Choroid plexus epithelial cell (primary cell): Measurements from ENCODE around the gene FXR2.

Experiments
- DNase-seq: peaks from one replicate; pipeline ENCODE4 v3.0.0-alpha.2; 2010; ENCODE audit warnings: low read depth
- H3K4me3 ChIP-seq: 2 replicates; pipeline ENCODE4 v1.5.1; 2011; ENCODE audit warnings: low read depth, mild to moderate bottlenecking, control low read depth, low read length, moderate library complexity
- CTCF ChIP-seq: conservative IDR thresholded peaks from 2 replicates; pipeline ENCODE4 v1.5.1; 2011; ENCODE audit warnings: low read depth, mild to moderate bottlenecking, control low read depth, inconsistent platforms, low read length, moderate library complexity

FXR2 gene

DNA sequence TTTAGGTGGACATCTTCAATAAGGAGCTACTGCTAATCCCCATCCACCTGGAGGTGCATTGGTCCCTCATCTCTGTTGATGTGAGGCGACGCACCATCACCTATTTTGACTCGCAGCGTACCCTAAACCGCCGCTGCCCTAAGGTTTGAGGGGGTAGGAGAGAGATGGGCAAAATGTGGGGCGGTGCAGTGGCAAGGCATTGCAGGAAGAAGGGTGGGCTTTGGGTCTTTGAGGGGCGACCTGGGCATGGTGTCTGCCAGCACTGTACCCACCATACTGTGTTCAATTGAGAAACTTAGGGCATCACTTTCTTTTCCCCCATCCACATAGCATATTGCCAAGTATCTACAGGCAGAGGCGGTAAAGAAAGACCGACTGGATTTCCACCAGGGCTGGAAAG is 44.3 kb downstream of the FXR2 start:
- no peak for DNase-seq
- H3K4me3 ChIP-seq = no peak overlapping the region
- no peak for TF ChIP-seq CTCF

GRCh38 chr17:7569571-7569970 is 45.1 kb downstream of the FXR2 start:
- DNase-seq = no peak
- no peak overlapping the region for H3K4me3 ChIP-seq
- TF ChIP-seq CTCF = no peak

DNA sequence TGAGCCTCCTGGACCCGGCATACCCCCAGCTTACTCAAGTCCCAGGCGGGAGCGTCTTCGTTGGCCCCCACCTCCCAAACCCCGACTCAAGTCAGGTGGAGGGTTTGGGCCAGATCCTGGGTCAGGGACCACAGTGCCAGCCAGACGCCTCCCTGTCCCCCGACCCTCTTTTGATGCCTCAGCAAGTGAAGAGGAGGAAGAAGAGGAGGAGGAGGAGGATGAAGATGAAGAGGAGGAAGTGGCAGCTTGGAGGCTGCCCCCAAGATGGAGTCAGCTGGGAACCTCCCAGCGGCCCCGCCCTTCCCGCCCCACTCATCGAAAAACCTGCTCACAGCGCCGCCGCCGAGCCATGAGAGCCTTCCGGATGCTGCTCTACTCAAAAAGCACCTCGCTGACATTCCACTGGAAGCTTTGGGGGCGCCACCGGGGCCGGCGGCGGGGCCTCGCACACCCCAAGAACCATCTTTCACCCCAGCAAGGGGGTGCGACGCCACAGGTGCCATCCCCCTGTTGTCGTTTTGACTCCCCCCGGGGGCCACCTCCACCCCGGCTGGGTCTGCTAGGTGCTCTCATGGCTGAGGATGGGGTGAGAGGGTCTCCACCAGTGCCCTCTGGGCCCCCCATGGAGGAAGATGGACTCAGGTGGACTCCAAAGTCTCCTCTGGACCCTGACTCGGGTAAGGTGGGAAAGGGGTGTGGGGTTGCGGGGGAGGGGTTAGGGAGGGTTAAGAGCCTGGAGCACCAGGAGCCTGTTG is 51.4 kb downstream of the FXR2 start:
- no peak for TF ChIP-seq CTCF
- H3K4me3 ChIP-seq = peak overlapping the region; percentile 8
- no peak for DNase-seq

DNA sequence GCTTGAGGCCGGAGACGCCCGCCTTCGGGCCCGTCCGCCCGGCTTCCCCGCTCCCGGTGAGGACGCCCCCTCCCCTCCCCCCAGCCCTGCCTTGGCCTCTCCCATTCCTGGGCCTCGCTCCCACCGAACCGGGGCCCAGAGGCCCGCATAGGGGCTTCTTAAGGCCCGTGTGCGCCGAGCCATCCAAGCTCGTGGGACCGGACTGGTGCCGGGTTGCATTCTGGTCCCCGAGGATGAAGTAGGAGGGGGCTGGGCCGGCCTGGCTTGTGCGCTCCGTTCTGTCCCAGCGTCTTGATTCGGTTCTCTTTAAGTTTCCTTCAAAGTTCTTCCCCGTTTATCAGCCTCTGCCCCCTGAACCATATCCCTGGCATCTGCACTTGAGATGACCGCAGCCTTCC is 52.5 kb downstream of the FXR2 start:
- H3K4me3 ChIP-seq = peak overlapping the region; percentile 84
- peak; percentile 14 for DNase-seq
- TF ChIP-seq CTCF = no peak

- peak within 1 kb of the TSS; percentile 84 for H3K4me3 ChIP-seq
- no peak for TF ChIP-seq CTCF
- peak; percentile 91 for DNase-seq
Observed at GRCh38 chr17:7561589-7562207, 53.0 kb downstream of the FXR2 start, which contains the start of gene SENP3. SENP3 (plus strand) TSS chr17:7561919; CDS start chr17:7563077, 1,158 bp downstream.

DNA sequence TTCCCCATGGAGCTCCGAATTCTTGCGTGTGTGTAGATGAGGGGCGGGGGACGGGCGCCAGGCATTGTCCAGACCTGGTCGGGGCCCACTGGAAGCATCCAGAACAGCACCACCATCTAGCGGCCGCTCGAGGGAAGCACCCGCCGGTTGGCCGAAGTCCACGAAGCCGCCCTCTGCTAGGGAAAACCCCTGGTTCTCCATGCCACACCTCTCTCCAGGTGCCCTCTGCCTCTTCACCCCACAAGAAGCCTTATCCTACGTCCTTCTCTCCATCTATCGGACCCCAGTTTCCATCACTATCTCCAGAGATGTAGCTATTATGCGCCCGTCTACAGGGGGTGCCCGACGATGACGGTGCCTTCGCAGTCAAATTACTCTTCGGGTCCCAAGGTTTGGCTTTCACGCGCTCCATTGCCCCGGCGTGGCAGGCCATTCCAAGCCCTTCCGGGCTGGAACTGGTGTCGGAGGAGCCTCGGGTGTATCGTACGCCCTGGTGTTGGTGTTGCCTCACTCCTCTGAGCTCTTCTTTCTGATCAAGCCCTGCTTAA is 53.6 kb downstream of the FXR2 start:
- peak; percentile 89 for DNase-seq
- peak; percentile 89 for TF ChIP-seq CTCF
- H3K4me3 ChIP-seq = peak overlapping the region; percentile 84
